Transverse colon (tissue), 4 donors: ENCODE data around the gene PDCD11. TPM values are rescaled to one million over a fixed set of nuclear protein-coding genes. Genes with fewer than 3 reads are reported as not detected.

Experiments
- DNase-seq: peaks from one replicate; pipeline ENCODE4 v3.0.0-alpha.2; 2019
- H3K27ac ChIP-seq, 4 donors: fragments of 200-600 bp; sonication (generic); 2 replicates each; pipeline ENCODE4 v1.5.1; 2016 to 2018; ENCODE audit warnings: inconsistent platforms in 4 of 4
- H3K27me3 ChIP-seq: fragments of 200-600 bp; sonication (generic); 2 replicates; pipeline ENCODE4 v1.5.1; 2017; ENCODE audit warnings: inconsistent platforms
- H3K36me3 ChIP-seq, 4 donors: fragments of 200-600 bp; sonication (generic); 2 replicates each; pipeline ENCODE4 v1.5.1; 2017 to 2019; ENCODE audit warnings: inconsistent platforms in 4 of 4
- H3K4me1 ChIP-seq, 4 donors: fragments of 200-600 bp; sonication (generic); 2 replicates each; pipeline ENCODE4 v1.5.1; 2017 to 2020; ENCODE audit warnings: inconsistent platforms in 4 of 4
- H3K4me3 ChIP-seq, 4 donors: fragments of 200-600 bp; sonication (generic); 1 replicate in 1 of 4; 2 replicates in 3 of 4; pipeline versions ENCODE4 v1.5.1 to v1.6.1; 2017 to 2019; ENCODE audit warnings: inconsistent platforms in 4 of 4
- H3K9me3 ChIP-seq, 2 donors: fragments of 200-600 bp; sonication (generic); 2 replicates each; pipeline ENCODE4 v1.5.1; 2017 to 2019; ENCODE audit warnings: inconsistent platforms in 2 of 2
- CTCF ChIP-seq, 5 experiments: fragments of 200-600 bp in 3 of 5; fragments of 450-650 bp in 2 of 5; sonication (generic) in 3 of 5; IDR thresholded peaks; 1 replicate in 2 of 5; 2 replicates in 3 of 5; pipeline ENCODE4 v1.5.1; 2016 to 2017; ENCODE audit warnings: antibody characterized with exemption in 5 of 5, inconsistent platforms in 3 of 5, mild to moderate bottlenecking in 2 of 5, moderate library complexity in 1 of 5
- EP300 ChIP-seq: sonication (generic); formaldehyde crosslinking; IDR thresholded peaks from one replicate; pipeline ENCODE4 v1.6.1; 2017; ENCODE audit warnings: antibody characterized with exemption, low read depth
- POLR2A ChIP-seq: fragments of 450-650 bp; IDR thresholded peaks from one replicate; pipeline ENCODE4 v1.6.1; 2016; ENCODE audit warnings: antibody characterized with exemption, mild to moderate bottlenecking, moderate library complexity
- POLR2AphosphoS5 ChIP-seq, 3 donors: sonication (generic); formaldehyde crosslinking; IDR thresholded peaks; one replicate each; pipeline ENCODE4 v1.6.1; 2016; ENCODE audit warnings: antibody characterized with exemption in 3 of 3
- WGBS, 2 donors: methylation state at CpG; one replicate each; pipeline ENCODE4 v1.1.5; 2018; ENCODE audit warnings: low coverage in 1 of 2; 5-methylcytosine and 5-hydroxymethylcytosine counted together
- in situ Hi-C, 4 donors: fragments of 200-750 bp; cut with MboI; loops; one replicate each; pipeline versions ENCODE4 v1.15.0 to v1.15.1; 2017; ENCODE audit warnings: low sequenced_read_pairs in 3 of 4, low pct_ligation_motif_present in 1 of 4, low pct_unique_long_range_greater_than_20kb in 1 of 4
- intact Hi-C: fragments of 100-400 bp; cut with DNase I; formaldehyde crosslinking; loops from one replicate; pipeline ENCODE4 v1.15.1; 2023; ENCODE audit warnings: low total_unique reads
- total RNA-seq, 4 donors: library from RNA; depleted of rRNA; stranded (reverse); fragments of >200 nt; gene quantifications; one replicate each; pipeline ENCODE4 v1.1.0, GENCODE V29; 2016

The PDCD11 gene
- total RNA-seq, 4 donors from 2014 or later: 10.1 to 20.0 (median 13.3) TPM

GRCh38 chr10:103441206-103441605 lies 44.8 kb downstream of the PDCD11 start:
- peaks cover 0 to 76% (median 14%) of the 10 kb centered on the region in 4 donors for H3K36me3 ChIP-seq
- WGBS, 2 donors: 86 to 91% methylated on average over 1 to 8 of the region's 8 CpGs
- H3K9me3 ChIP-seq: no peaks in the 10 kb centered on the region
- H3K27ac ChIP-seq: no peak overlapping the region
- H3K4me3 ChIP-seq: no peak overlapping the region
- no peak for DNase-seq
- TF ChIP-seq EP300 (no peak), POLR2AphosphoS5 (IDR thresholded peaks at IDR 0.05) (no peak), CTCF (IDR thresholded peaks at IDR 0.05) (no peak), POLR2A (no peak)
- in situ Hi-C loops (no loop called here), intact Hi-C loops (no loop called here)
- peaks cover 0 to 7% (median 0%) of the 10 kb centered on the region in 4 donors for H3K4me1 ChIP-seq
- H3K27me3 ChIP-seq: no peaks in the 10 kb centered on the region

- Histone ChIP-seq H3K27ac (no peak overlapping the region), H3K4me3 (no peak overlapping the region), H3K4me1 (peaks cover 0 to 11% (median 2%) of the 10 kb centered on the region in 4 donors), H3K9me3 (no peaks in the 10 kb centered on the region), H3K27me3 (no peaks in the 10 kb centered on the region), H3K36me3 (peaks cover 0 to 73% (median 14%) of the 10 kb centered on the region in 4 donors)
- 80 to 100% methylated on average over 3 to 8 of the region's 8 CpGs for WGBS, 2 donors
- in situ Hi-C loops (no loop called here), intact Hi-C loops (no loop called here)
- TF ChIP-seq POLR2AphosphoS5 (IDR thresholded peaks at IDR 0.05): no peak
- TF ChIP-seq POLR2A: no peak
- no peak for TF ChIP-seq CTCF (IDR thresholded peaks at IDR 0.05)
- no peak for TF ChIP-seq EP300
- no peak for DNase-seq
These were observed 45.2 kb downstream of the PDCD11 start for GRCh38 chr10:103441611-103442010.

DNA sequence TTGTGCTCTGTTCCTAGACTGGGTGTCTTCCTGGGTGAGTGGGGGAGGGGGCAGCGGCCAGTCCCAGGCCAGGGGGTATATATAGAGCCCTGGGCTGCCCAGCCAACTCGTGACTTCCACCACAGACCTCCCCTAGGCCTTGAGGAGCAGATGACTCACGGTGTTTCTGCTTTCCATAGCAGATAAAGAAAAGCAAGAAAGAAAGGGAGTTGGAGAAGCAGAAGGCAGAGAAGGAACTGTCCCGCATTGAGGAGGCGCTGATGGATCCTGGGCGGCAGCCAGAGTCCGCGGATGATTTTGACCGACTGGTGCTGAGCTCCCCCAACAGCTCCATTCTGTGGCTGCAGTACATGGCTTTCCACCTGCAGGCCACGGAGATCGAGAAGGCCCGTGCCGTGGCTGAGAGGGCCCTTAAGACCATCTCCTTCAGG lies 45.6 kb downstream of the PDCD11 start:
- H3K27ac ChIP-seq: no peak overlapping the region
- H3K9me3 ChIP-seq: no peaks in the 10 kb centered on the region
- H3K27me3 ChIP-seq: no peaks in the 10 kb centered on the region
- no peak overlapping the region for H3K4me3 ChIP-seq
- no peak for DNase-seq
- TF ChIP-seq EP300 (no peak), CTCF (IDR thresholded peaks at IDR 0.05) (no peak), POLR2A (no peak), POLR2AphosphoS5 (IDR thresholded peaks at IDR 0.05) (no peak)
- intact Hi-C loops: no loop called here
- peaks cover 0 to 15% (median 3%) of the 10 kb centered on the region in 4 donors for H3K4me1 ChIP-seq
- WGBS, 2 donors: 81 to 82% methylated on average over 6 to 13 of the region's 13 CpGs
- in situ Hi-C loops: no loop called here
- H3K36me3 ChIP-seq: peaks cover 0 to 69% (median 12%) of the 10 kb centered on the region in 4 donors

DNA sequence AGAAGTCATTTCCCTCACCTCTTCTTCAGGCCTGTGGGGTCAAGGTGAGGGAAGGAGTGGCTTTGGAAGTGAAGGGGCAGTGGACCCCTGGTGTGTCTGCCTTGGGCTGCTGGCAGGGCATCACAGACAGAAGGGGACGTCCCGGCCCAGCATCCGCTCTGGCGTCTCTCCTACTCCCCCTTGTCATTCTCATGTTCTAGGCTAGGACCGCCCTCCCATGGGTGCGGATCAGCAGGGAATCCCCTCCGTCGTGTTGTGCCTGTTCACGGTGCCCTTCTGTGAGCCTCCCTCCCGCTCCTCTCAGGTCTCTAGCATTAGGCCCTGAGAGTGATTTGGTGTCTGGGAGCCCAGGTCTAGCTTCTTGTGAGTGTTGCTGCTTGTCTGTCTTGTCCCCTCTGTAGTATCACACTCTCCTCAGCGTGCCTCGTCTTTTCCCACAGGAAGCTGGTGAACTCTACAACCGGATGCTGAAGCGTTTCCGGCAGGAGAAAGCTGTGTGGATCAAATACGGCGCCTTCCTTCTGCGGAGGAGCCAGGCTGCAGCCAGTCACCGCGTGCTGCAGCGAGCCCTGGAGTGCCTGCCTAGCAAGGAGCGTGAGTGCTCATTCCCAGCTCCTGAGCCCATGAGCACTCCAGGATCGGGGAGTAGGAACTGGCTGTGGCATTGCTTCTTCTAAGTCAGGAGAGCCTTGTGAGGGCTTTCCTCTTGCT lies 47.2 kb downstream of the PDCD11 start:
- no peak overlapping the region for H3K27ac ChIP-seq
- H3K36me3 ChIP-seq: peaks cover 0 to 53% (median 6%) of the 10 kb centered on the region in 4 donors

More for the DNA sequence above, 47.2 kb downstream of the PDCD11 start:
- Histone ChIP-seq H3K4me1 (peaks cover 0 to 24% (median 3%) of the 10 kb centered on the region in 4 donors), H3K9me3 (no peaks in the 10 kb centered on the region), H3K4me3 (no peak overlapping the region), H3K27me3 (no peaks in the 10 kb centered on the region)
- in situ Hi-C loops (no loop called here), intact Hi-C loops (no loop called here)
- 88 to 89% methylated on average over 5 to 23 of the region's 23 CpGs for WGBS, 2 donors
- DNase-seq: no peak
- no peak for TF ChIP-seq CTCF (IDR thresholded peaks at IDR 0.05)
- TF ChIP-seq EP300: no peak
